Panc1 (cell line): ENCODE results near the gene CALM3.
"Not testable (repeated sequence)": the region's sequence is repeated elsewhere in the genome, so short reads cannot be mapped to it uniquely, and the experiment has no call there.

Experiments used
- CTCF ChIP-seq: fragments of 450-650 bp; IDR thresholded peaks from 2 replicates; pipeline ENCODE4 v1.5.1; 2017; ENCODE audit warnings: mild to moderate bottlenecking
- POLR2AphosphoS5 ChIP-seq: IDR thresholded peaks from 2 replicates; pipeline ENCODE4 v1.6.1; 2012; ENCODE audit warnings: mild to moderate bottlenecking, low read depth, low read length, moderate library complexity
- REST ChIP-seq, 2 experiments: IDR thresholded peaks; 2 replicates each; pipeline ENCODE4 v1.6.1; 2011 to 2012; ENCODE audit warnings: low read depth in 2 of 2, control low read depth in 1 of 2, low read length in 1 of 2, mild to moderate bottlenecking in 1 of 2, moderate library complexity in 1 of 2; ENCODE audit not compliant: insufficient read depth in 1 of 2
- TCF7L2 ChIP-seq: IDR thresholded peaks from 2 replicates; pipeline ENCODE4 v1.6.1; 2011; ENCODE audit warnings: mild to moderate bottlenecking, low read depth, low read length, inconsistent platforms

GRCh38 chr19:46556471-46556870 lies 44.7 kb upstream of the CALM3 start:
- TF ChIP-seq CTCF; POLR2AphosphoS5; REST (IDR thresholded peaks at IDR 0.05; ENCODE audit: insufficient read depth in 1 of 2, low read depth in 2 of 2, low read length in 1 of 2); TCF7L2: not testable (repeated sequence)
